GM19372 (cell line): ENCODE measurements around the gene CCDC88C.
A peak's percentile ranks its signal among the peaks of the same experiment; 100 is the strongest.
"Not testable (repeated sequence)": the region's sequence is repeated elsewhere in the genome, so short reads cannot be mapped to it uniquely, and the experiment has no call there.

Experiments used
- ATAC-seq: cut with Tn5 transposase; IDR thresholded peaks from one replicate; pipeline ENCODE4 v1.9.1; 2021; ENCODE audit warnings: mild to moderate bottlenecking, low read depth, moderate library complexity; ENCODE audit not compliant: unreplicated experiment

CCDC88C gene

DNA sequence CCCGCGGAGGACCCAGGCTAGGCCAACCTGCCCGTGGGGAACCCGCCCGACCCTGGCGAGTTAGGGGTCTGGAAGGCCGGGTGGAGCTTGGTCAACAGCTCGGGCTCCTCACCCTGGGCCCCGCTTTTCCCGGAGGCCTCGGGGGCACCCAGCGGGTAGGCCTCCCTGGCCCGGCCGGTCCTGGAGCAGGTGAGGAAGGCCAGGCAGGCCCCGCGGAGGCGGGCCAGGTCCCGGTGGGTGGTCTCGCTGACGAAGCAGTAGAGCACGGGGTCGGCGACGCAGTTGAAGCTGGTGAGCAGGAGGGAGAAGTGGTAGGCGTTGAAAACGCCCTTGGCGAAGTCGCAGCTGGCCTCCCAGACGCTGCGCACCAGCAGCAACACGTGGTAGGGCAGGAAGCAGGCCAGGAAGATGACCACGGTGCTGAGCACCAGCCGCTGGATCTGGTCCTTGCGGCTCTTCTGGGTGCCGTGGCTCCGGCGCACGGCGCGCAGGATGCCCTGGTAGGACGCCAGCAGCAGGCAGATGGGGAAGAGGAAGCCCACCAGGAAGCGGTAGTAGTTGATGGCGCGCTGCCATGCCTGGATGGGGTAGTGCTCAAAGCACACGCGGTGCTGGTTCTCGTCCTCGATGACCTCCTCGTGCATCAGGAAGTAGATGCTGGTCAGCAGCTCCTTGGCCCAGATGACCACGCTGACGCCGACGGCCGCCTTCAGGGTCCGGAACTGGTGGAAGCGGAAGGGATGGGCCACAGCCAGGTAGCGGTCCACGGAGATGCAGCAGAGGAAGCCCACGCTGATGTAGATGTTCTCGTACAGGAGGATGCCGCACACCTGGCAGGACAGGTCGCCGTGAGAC, 183.5 kb downstream of the CCDC88C start:
- ATAC-seq = no peak

DNA sequence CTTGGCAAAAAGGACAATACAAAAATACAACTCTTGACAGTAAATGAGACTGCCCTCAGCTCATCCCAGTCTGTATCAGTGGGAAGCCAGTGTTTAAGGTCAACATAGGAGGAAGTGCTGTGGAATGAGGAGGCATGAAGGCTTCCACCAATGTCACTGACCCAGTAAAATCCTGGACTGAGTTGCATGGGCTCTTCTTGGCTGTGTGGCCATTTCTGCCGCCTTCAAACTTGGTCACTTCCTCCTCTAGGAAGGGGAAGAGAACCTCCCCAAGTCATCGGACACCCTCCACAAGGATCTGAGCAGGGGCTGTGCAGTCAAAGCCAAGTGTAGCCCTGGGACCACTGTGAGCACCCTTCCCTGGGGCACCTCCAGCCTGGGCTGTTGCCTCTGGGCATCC, 185.0 kb downstream of the CCDC88C start:
- ATAC-seq = no peak

DNA sequence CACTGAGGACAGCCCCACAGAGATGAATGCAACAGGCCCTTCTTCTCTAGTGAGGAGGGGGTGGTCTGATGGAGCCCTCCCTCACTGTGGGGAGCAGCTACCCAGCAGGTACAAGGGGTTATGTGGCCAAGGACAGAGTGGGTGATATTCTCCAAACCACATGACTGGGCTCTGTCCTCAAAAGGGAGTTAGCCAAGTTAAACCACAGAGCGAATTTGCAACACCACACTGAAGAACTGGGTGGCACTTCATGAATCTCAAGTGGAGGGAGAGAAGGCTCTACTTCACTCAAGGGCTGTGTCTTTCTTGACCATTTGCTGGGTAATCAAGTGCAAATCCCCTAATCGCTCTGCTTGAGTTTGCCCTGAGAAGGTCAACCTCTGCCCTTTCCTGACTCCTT, 185.6 kb downstream of the CCDC88C start:
- ATAC-seq = no peak

DNA sequence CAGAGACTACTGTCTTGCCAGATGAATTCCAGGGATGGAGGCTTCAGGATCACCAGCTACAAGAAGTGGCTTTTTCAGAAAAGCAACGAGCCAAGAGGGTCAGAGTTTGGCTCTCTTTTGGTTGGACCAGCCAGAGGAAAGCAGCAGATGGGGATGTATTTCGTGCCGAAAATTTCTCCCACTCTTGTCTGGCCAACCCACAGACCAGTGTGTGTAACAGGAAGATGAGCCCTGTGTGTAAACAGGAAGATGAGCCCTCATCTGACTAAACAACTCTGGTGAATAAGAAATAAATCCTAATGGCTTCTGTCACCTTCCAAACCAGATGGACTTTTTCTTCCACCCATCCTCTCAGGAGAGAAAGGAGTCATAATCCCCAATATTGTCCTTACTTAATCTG, 186.2 kb downstream of the CCDC88C start:
- ATAC-seq = no peak

DNA sequence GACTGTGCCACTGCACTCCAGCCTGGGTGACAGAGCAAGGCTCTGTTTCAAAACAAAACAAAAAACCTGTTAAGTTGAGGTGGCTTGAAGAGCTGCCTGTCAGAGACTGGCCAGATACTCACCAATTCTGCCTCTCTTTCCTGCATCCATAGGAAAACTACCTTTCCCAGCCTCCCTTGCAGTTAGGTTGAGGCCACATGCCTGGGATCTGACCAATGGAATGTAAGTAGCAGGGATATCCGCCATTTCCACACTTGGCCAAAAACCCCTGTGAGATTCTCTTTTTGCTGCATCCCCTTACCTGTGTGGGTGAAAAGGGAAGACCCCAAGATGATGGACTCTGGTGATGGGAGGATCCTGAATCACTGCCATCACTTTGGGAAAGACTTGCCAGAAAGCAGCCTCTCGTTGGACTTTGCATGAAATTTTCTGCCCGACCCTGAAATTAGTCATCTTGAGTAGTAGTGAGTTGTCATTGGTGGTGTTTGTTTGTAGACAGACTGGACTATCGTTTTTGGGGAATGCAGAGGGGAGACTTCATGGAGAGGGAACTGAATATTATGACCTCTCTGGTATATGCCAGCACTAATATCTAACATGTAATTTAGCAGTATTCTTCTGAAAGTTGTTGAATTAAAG, 187.1 kb downstream of the CCDC88C start:
- ATAC-seq = no peak

DNA sequence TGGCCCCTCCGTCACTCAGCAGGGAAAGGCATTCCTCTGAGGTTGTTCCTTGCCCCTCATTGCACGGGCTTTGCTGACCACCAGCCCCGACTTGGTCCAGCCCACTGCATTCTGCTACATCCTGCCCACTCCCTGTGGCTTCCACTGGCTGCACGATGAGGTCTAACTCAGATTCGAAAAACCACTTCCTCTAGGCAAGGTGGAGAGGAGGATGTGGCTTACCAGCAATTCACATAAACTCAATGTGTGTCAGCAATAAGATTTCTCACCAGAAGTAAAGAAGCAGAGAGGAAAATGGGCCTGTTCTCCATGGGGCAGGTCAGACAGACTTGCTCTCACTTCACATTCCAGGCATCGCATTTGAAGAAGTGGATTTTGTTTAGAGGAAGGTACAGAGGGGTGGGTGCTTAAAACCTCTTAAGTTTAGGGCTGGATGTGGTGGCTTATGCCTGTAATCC, 187.8 kb downstream of the CCDC88C start:
- ATAC-seq = peak; percentile 53

DNA sequence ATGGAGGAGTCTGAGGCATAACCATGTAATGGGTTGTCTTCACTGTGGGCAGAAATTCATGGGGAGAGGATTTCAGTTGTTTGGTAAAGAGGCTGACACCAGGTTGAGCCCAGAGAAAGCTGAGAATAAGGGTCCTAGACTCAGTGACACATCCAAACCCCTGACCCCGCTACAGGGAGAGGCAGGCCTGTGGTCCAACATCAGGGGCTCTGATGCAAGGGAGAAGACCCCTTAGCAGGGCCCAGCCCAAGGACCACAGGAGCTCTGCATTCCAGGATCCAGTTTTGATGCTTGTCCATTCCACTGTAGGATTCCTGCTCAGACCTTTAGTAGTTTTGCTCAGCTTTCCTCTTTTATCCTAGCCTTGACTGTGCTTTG, 188.6 kb downstream of the CCDC88C start:
- no peak for ATAC-seq

DNA sequence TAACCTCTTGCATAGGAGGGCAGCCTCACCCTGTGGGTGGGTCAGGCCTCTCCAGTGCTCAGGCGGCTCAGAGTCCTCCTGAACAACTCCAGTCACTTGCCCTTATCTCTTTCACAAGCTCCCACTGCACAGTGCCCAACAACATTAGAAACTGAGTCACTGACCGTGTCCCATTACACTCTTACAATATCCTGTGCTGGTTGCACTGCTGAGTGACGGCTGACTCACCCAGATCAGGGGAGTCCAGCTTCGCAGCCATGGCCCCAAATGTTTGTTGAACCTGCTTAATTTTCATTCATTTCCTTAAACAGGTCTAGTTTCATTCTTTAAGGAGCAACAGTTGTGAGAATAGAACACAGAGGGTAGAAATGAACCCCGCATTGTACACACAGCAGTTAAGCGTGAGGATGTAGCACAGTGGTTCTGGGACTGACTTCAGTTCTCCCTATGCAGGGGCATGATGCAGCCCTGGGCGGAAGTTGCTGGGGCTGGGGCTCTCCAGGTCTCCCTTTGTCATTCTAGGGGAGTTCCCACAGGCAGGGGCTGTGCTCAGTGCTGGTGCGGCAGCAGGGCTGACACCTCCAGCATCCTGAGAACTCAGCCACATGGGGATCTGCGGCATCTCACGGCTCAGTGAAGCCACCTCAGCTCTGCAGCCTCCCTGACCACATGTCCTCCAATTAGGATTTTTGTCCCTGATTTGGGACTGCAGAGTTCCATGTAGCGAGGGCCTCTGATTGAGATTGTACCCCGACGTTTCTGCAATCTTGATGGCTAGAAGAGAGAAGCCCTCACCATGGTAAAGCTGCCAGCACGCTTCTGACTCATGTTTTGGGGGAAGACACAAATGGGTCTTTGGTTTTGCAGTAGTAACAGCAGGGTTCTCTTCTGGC, 189.3 kb downstream of the CCDC88C start:
- peak; percentile 68 for ATAC-seq

DNA sequence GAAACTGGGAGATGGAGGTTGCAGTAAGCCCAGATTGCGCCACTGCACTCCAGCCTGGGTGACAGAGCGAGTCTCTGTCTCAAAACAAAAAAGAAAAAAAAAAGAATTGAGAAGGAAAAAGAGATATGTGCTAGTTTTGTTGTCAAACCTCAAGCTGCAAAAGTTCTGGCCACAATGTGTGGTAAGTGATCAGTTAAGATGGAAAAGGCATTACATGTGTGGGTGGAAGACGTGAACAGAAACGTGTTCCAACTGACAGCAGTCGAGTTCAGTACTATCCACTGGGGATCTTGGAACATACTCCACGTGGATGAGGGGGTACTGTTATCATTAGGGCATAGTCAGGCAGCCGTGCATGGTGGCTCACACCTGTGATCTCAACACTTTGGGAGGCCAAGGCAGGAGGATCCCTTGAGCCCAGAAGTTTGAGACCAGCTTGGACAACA, 190.4 kb downstream of the CCDC88C start:
- no peak for ATAC-seq

DNA sequence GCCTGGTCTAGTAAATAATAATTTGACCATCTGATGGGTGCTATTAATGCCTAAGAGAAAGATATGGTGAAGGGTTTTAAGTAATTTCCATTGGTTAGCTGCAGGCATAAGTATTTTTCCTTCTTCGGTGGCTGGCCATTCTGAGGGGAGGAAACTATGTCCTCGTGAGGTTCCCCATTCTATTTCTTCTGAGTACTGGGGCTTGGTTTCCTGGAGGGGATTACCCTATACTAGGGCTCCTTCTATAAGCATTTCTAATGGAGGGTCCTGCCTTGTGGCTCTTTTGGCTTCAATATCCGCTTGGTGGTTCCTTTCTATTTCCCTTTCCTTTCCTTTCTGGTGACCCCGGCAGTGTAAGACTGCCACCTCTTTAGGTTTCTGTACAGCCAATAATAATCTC, 191.3 kb downstream of the CCDC88C start:
- not testable (repeated sequence) for ATAC-seq

DNA sequence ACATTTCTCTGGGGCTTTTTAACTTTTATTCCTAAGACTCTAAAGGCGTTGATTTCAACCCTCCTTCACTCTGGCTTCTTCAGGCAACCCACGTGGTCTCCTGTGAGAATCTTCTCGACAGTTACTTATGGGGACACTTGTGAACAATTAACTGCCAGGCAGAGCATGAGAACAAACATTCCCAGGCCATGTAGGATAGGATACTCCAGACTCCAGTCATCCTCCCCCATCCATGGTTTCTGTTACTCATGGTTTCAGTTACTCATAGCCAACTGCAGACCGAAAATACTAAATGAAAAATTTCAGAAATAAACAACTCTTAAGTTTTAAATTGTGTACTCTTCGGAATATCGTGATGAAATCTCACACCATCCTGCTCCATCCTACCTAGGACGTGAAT, 192.6 kb downstream of the CCDC88C start:
- no peak for ATAC-seq

DNA sequence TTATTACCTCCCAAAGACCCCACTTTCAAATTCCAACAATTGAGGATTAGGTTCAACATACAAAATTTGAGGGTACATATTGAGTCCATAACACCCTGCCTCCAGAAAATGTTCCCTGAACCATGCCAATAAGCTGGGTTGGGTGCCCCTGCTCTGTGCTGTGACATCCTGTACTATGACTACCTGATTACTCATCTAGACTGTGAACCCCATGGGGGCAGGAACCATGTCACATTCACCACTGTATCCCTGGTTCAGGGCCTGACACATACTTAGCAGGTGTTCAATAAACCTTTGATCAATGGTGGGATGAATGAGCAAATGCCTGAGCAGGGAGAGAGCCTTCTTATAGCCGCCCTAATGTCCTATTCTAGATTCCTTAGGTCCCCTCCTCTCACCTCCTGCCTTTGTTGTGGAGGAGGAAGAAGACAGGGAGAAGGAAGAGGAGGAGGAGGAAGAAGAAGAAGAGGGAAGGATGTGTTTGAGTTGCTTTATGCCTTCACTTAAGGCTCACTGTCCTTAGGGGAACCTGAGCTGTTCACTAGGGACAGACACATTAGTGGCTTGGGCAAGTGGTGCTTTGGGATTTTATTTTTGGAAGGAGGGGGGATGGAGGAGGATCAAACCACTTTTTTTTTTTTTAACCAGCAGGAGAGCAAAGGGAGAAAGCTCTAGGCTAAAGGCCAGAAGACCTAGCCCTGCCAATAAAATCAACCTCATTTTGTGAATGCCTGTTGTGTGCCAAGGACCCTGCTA, 194.4 kb downstream of the CCDC88C start:
- ATAC-seq = no peak
